ENCODE results near the gene SFMBT1. TPM values are rescaled to one million over a fixed set of nuclear protein-coding genes. Genes with fewer than 3 reads are reported as not detected.

SFMBT1 gene
- total RNA-seq = 4.0 and 4.4 TPM in 2 replicates

DNA sequence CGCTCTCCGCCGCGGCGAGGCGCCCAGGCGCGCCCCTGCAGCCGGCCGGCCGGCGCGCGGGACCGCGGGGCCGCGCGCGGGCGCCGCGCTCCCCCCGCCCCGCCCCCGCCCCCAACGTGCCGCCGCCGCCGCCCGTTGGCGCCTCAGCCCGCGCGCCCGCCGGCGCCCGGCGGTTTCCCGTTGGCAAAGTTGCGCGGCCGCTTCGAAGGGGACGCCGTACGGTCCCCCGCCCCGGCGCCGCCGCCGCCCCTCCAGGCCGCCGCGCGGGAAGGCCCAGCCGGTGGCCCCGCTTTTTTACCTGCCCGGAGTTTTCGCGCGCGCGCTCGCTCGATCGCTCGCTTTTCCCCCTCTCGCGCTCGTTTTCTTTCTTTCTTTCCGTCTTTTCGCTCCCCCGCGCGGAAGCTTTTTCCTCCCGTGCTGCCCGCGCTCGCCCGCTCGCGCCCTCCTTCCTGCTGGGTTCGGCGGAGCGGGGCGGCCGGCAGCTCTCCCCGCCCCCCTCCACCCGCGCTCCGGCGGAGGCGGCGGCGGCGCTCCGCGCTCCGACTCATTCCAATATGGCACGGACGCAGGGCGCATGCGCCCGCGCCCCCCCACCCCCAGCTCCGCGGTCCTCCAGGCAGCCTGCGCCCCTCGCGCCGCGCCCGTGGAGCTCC lies at the start of gene SFMBT1:
Gene SFMBT1, minus strand, starts transcription at position 556 of the 653 bp plus-strand sequence. CDS start 76,945 bp downstream, outside the sequence.
- DNase-seq (ENCODE audit: low read depth, low spot score) = no peak

- no peak for DNase-seq (ENCODE audit: low read depth, low spot score)
Measured at GRCh38 chr3:53092942-53093341, 47.1 kb upstream of the SFMBT1 start.

- DNase-seq (ENCODE audit: low read depth, low spot score) = no peak
Measured at GRCh38 chr3:53092216-53092615, 46.3 kb upstream of the SFMBT1 start.

- DNase-seq (ENCODE audit: low read depth, low spot score) = no peak
Measured at GRCh38 chr3:53091011-53091410, 45.1 kb upstream of the SFMBT1 start.

DNA sequence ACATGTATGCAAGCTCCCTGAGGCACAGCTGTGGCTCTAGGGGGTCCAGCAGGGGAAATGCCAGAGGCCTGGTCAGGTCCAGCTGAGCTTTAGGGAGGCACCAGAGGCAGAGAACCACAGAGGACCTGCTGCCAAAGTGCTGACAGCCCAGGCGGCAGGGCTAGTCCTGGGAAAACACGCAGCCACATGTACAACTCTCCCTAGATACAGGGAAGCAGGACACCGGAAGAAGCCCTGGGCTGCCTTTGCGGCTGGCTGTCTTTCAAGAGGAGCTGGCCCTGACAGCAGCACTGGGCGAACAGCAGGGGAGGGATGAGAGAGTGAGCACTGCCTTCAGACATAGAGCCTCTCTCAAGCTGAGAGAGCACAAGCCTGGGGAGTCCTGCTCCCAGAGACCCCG lies 43.6 kb upstream of the SFMBT1 start:
- no peak for DNase-seq (ENCODE audit: low read depth, low spot score)

DNA sequence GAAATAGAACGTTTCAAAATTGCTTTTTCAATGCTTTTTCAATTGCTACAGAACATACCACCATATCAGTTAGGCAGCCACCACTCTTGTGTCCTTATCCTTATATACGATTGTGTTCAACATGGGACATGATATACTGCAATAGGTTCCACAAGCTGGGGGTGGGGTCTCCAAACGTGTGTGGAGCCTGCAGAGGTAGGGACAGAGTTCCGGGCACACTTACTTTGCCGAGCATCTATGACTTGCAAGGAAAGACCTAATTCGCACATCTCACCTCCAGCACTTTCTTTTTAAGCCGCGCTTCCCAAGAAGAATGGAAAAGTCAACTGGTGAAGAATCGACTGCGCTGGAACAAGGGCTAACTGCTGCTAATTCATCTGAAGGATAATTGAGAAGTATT lies 39.6 kb upstream of the SFMBT1 start:
- no peak for DNase-seq (ENCODE audit: low read depth, low spot score)

GRCh38 chr3:53084310-53085001 lies 38.6 kb upstream of the SFMBT1 start:
- no peak for DNase-seq (ENCODE audit: low read depth, low spot score)

DNA sequence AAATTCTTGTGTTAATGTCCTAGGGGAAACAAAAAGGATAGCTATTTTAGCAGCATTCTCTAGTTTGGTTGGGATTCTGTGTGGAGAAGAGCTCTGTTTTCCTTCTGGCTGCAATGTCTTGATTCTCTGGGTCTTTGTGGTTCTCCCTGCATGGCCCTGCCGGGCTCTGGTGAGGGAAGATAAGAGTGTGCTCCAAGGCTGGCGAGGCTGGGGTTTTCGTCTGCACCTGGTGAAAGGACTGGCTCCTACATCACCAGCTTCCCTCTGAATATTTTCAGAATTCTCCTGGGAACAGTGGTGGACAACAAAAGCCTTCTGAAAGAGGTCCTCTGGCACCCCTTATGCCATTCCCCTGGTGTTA lies 38.1 kb upstream of the SFMBT1 start:
- DNase-seq (ENCODE audit: low read depth, low spot score) = no peak

GRCh38 chr3:53083521-53083920 lies 37.6 kb upstream of the SFMBT1 start:
- no peak for DNase-seq (ENCODE audit: low read depth, low spot score)

GRCh38 chr3:53082736-53083135 lies 36.9 kb upstream of the SFMBT1 start:
- DNase-seq (ENCODE audit: low read depth, low spot score) = no peak

DNA sequence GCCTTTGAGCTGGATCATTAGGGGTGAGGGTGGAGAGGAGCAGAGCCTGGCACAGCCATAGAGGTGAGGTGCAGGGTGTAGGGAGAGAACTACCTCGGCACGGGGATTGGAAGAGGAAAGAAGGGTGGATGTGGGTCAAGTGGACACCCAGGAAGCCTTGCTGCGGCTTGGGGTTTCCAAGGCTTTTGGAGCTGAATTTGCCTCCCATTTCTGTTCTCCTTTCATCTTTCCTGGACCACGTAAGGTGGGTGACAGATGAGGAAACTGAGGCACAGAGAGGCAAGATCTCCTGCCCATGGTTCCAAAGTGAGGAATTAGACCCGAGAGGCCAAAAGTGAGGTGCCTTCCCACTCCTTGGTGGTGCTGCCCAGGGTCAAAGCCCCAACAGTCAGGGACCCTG lies 35.4 kb upstream of the SFMBT1 start:
- DNase-seq (ENCODE audit: low read depth, low spot score) = no peak

- no peak for DNase-seq (ENCODE audit: low read depth, low spot score)
Measured at GRCh38 chr3:53080612-53081205, 34.8 kb upstream of the SFMBT1 start.

DNA sequence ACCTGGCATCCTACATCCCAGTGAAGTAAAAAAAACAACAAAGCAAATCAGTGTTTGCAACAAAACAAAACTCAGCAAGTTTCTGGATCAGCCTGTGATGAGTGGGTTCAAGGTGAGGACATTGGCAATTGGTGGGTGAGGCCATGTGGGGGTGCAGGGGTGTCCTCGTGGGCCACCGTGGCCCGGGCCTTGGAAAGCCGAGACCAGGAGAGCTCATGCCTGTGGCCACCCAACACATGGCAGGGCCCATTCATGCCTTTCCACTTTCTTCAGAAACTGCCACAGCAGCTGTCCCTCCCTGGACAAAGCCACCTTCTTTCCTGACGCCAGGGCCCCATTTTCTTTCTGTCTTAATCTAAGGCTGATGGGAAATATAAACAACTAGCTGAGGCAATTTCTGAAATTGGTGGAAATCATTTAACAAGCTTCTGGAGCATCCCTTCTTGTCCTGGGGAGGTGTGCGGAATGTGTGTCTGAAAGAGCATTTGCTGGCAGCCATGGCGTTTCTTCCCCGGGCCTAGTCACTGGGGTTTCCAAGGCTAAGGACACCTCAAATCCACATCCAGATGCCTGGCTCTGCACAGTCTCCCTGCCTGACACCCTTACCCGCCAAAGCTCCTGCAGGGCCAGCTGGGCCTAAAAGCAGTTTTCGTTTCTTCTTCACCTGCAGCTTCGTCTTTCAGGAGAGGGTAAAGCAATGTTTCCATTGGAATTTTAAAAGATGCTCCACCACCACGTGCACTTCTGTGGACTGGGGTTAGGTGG lies 34.1 kb upstream of the SFMBT1 start:
- DNase-seq (ENCODE audit: low read depth, low spot score) = no peak

DNA sequence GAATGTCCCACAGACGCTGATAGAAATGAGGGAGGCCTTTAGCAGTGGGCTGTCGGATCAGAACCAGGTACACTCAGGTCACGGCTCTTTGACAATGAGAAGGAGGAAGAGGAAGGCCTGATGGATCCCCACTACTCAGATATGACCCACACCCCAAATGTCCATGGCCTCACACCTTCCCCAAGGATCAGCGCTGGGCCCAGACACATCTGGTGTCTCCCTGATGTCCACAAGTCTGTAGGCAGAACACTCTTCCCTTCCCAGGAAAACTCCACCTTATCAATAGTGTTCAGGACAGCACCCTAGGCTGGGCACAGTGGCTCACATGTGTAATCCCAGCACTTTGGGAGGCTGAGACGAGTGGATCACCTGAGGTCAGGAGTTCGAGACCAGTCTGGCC lies 33.3 kb upstream of the SFMBT1 start:
- DNase-seq (ENCODE audit: low read depth, low spot score) = no peak

DNA sequence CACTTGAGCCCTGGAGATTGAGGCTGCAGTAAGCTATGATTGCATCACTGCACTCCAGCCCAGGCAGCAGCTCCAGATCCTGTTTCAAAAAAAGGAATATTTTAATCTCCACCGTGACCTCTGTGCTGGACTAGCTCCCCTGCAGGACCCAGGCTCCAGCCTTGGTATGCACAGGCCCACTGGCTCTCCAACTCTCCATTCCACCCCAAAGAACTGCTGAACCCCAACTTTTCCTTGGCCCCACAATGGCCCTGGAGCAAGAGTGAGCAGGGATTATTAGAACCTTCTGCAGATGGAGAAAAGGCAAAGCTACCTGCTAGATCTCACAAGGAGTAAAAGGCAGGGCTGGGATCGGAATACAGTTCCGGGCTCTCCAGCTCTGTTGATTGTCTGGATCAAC lies 32.8 kb upstream of the SFMBT1 start:
- DNase-seq (ENCODE audit: low read depth, low spot score) = no peak

GRCh38 chr3:53077476-53078220 lies 31.8 kb upstream of the SFMBT1 start:
- no peak for DNase-seq (ENCODE audit: low read depth, low spot score)

GRCh38 chr3:53075743-53076140 lies 29.9 kb upstream of the SFMBT1 start:
- no peak for DNase-seq (ENCODE audit: low read depth, low spot score)

DNA sequence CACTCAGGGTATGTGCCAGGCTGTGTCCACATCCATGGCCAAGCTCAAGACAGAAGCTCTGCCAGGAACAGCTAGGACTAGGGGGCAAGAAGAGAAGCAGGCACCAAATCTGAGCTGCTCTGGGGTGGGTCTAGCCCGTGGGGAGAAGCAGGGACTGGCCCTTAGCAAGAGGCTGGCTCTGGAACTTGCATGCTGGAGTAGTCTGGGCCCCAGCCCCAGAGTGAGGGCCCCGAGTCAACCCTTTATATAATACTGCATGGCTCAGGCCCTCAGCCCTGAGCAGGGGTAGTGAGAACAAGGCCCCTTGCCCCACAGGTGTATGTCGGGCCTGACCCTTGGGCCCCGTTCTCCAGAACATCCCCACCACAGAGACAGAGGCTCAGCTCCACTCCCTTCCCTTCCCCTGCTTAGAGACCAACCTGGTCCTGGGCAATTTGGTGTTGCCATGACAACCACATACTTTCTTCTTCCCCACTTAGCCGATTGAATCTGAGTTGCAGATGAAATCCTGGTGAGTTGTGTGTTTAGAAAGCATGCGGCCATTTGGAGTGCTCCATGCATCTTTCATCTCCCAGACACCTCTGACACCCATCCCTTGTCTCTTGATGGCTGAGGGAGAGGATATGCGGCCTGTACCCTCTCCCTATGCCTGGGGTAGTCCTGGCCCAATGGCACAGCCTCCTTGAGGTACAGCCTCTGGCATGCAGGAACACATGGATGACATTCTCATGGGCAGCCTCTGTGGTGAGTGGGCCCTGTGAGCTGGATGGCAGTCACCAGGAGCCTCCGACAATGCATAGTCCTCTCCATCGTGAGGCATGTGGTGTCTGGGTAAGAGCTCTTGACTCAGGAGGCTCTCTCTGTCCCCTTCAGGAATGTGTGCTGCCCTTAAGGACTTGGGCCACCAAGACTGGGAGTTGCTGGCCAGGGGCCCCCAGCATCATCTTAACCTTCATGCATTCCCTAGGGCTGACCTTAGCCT lies 29.2 kb upstream of the SFMBT1 start:
- DNase-seq (ENCODE audit: low read depth, low spot score) = no peak

GRCh38 chr3:53074366-53074696 lies 28.5 kb upstream of the SFMBT1 start:
- DNase-seq (ENCODE audit: low read depth, low spot score) = no peak
